Left lung (tissue), 10 donors: ENCODE data around the gene KIAA0513. TPM values are rescaled to one million over a fixed set of nuclear protein-coding genes. Genes with fewer than 3 reads are reported as not detected.

Experiments
- ATAC-seq: fragments of 200-7000 bp; cut with Tn5 transposase; one replicate; pipeline ENCODE4 v1.9.1; 2020; ENCODE audit warnings: moderate library complexity
- DNase-seq, 4 donors: peaks; one replicate each; pipeline ENCODE4 v3.0.0-alpha.2; 2013 to 2020
- H3K27ac ChIP-seq, 2 donors: fragments of 200-600 bp; sonication (generic) in 1 of 2; one replicate each; pipeline versions ENCODE4 v1.5.0 to v1.8.0; 2020 to 2021
- H3K27me3 ChIP-seq, 2 donors: fragments of 200-600 bp; sonication (generic) in 1 of 2; one replicate each; pipeline versions ENCODE4 v1.5.0 to v1.8.0; 2020 to 2021
- H3K36me3 ChIP-seq, 2 donors: fragments of 200-600 bp; sonication (generic) in 1 of 2; one replicate each; pipeline versions ENCODE4 v1.5.0 to v1.8.0; 2020 to 2021
- H3K4me1 ChIP-seq, 2 donors: fragments of 200-600 bp; one replicate each; pipeline ENCODE4 v1.8.0; 2021
- H3K4me3 ChIP-seq, 2 donors: fragments of 200-600 bp; sonication (generic) in 1 of 2; one replicate each; pipeline versions ENCODE4 v1.5.0 to v1.8.0; 2020 to 2021; ENCODE audit warnings: mild to moderate bottlenecking in 1 of 2
- H3K9me3 ChIP-seq, 2 donors: fragments of 200-600 bp; sonication (generic) in 1 of 2; one replicate each; pipeline versions ENCODE4 v1.5.0 to v1.8.0; 2020 to 2021
- intact Hi-C, 2 donors: fragments of 100-400 bp; cut with DNase I; formaldehyde crosslinking; loops; one replicate each; pipeline versions ENCODE4 v1.11.2 to v1.14.2; 2022
- polyA plus RNA-seq, 6 donors: library from polyadenylated mRNA; unstranded; fragments of 120-200 nt; gene quantifications; one replicate each; pipeline ENCODE4 v1.2.1, GENCODE V29; 2013; ENCODE audit not compliant: insufficient read length in 6 of 6
- total RNA-seq, 2 donors: library from RNA; stranded (reverse); fragmentation: NEBNext Ultra II Directional; extraction: Animal tissue kit (Norgen Biotek cat#: 25700); gene quantifications; one replicate each; pipeline ENCODE4 v1.2.1, GENCODE V29; 2021
- TF ChIP-seq, protein P1 (sequence below), 2 donors: fragments of 200-600 bp; sonication (generic) in 1 of 2; IDR thresholded peaks; one replicate each; pipeline versions ENCODE4 v1.5.0 to v1.8.0; 2021; ENCODE audit warnings: antibody characterized with exemption in 2 of 2
- donor health status: DM: no; HTN: yes; CAD: no.
- donor health status: DM: no; HTN: no; CAD: no.

KIAA0513 gene
- total and polyA plus RNA-seq, 8 donors: 4.4 to 31.7 (median 7.6) TPM

DNA sequence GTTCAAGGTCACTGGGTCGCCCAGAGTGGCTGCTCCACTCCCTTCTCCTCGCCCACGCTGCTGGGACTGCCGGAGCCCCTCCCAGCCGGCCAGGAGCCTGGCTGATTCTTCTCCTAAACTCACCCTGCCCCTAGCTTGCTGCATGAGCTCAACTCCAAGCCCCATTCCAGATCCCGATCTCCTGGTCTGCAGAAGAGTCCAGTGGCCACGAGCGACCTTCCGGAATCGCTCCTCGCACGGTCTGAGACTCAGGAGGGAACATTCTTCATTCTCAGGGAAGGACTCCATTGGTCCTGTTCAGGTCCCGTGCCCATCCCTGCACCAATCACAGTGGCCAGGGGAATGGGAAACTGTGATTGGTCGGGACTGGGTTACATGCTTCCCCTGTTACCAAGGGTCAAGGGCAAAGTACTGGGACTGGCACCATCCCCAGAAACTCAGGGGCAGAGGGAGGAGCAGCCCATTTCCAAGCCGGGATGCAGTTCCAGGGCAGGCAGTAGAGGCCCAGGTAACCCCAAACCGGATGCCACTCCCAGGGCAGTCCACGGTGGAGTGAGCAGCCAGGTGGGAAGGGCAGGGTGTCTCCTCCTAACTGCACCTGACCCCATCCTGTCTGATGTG is 109.2 kb downstream of the KIAA0513 start:
- Histone ChIP-seq H3K36me3 (no peaks in the 10 kb centered on the region), H3K4me1 (peaks cover 16 to 40% of the 10 kb centered on the region in 2 donors), H3K27me3 (peaks cover 0 to 17% of the 10 kb centered on the region in 2 donors), H3K4me3 (peak overlapping the region; percentile 13 to 30), H3K9me3 (no peaks in the 10 kb centered on the region), H3K27ac (peak overlapping the region; percentile 72 to 85)
- peak; percentile 43 for ATAC-seq
- DNase-seq: peak in 1 of 4 donors; percentile 68
- TF ChIP-seq, protein P1, sequence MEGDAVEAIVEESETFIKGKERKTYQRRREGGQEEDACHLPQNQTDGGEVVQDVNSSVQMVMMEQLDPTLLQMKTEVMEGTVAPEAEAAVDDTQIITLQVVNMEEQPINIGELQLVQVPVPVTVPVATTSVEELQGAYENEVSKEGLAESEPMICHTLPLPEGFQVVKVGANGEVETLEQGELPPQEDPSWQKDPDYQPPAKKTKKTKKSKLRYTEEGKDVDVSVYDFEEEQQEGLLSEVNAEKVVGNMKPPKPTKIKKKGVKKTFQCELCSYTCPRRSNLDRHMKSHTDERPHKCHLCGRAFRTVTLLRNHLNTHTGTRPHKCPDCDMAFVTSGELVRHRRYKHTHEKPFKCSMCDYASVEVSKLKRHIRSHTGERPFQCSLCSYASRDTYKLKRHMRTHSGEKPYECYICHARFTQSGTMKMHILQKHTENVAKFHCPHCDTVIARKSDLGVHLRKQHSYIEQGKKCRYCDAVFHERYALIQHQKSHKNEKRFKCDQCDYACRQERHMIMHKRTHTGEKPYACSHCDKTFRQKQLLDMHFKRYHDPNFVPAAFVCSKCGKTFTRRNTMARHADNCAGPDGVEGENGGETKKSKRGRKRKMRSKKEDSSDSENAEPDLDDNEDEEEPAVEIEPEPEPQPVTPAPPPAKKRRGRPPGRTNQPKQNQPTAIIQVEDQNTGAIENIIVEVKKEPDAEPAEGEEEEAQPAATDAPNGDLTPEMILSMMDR (IDR thresholded peaks at IDR 0.05): no peak
- intact Hi-C loops: no loop called here

DNA sequence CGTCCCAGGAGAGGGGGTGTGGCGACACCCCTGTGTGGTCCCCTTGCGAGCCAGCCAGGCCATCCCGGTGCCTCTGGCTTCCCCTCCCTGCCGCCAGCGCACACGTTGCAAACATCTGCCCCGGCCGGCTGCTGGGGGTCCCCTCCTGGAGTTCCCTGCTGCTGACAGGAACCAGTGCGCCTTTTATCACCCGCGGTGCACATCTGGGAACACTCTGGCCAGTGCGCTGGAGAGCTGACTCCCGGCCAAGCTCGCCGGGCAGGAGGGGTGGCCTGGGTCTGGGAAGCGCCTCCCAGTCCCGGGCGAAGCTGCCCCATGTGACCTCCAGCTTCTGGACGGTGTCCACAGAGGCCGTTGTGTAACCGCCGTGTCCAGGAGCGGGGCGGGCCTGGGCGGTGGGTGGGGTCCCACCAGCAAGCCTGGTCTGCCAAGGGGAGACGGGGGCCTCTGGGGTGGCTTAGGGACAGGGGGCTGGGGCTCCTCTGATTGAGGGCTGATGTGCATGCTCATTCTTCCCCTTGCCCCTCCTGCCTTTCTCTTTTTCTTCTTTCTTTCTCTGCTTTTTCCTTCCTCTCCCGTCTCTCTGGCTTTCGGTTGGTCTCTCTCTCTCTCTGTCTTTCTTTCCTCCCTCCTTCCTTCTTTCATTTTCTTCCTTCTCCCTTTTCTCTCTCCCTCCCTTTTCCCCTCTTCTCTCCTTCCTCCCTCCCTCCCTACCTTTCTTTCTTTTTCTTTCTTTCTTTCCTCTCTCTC is 109.9 kb downstream of the KIAA0513 start:
- ATAC-seq (peak; percentile 92), DNase-seq (peak; percentile 90 to 97 (median 95))
- peaks cover 0 to 17% of the 10 kb centered on the region in 2 donors for H3K27me3 ChIP-seq
- H3K27ac ChIP-seq: peak overlapping the region; percentile 72 to 85
- H3K4me3 ChIP-seq: peak overlapping the region; percentile 13 to 30
- TF ChIP-seq, protein P1 (IDR thresholded peaks at IDR 0.05): no peak
- no peaks in the 10 kb centered on the region for H3K9me3 ChIP-seq
- peaks cover 16 to 40% of the 10 kb centered on the region in 2 donors for H3K4me1 ChIP-seq
- no peaks in the 10 kb centered on the region for H3K36me3 ChIP-seq
- intact Hi-C loops: no loop called here

DNA sequence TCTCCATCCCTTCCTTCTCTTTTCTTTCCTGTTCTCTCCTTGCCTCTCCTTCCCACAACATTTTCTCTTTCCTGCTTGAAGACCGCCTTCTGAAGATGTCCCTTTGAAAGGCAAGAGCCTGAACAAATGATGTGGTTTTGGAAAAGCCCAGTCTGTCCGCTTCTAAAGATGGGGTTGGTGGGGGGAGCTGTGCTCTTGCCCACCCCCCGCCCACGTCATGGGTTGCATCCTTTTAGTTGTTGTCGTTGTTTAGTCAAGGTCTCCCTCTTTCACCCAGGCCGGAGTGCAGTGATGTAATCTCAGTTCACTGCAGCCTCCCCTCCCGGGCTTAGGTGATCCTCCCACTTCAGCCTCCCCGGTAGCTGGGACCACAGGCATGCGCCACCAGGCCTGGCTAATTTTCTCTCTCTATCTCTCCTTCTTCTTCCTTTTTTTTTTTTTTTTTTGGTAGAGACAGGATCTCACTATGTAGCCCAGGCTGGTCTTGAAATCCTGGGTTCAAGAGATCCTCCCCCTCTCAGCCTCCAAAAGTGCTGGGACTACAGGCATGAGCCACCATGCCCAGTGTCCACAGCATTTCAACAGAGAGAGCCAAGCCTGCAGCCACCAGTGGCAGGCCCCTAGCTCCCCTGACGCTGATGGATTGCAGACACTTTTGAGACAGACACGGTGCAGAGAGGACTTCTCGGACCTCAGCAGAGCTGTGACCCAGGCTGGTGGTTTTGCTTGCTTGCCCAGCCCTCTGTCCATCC is 110.7 kb downstream of the KIAA0513 start:
- intact Hi-C loops: no loop called here
- H3K27me3 ChIP-seq: peaks cover 0 to 17% of the 10 kb centered on the region in 2 donors
- H3K36me3 ChIP-seq: no peaks in the 10 kb centered on the region
- H3K9me3 ChIP-seq: no peaks in the 10 kb centered on the region
- ATAC-seq (no peak), DNase-seq (no peak)
- H3K4me1 ChIP-seq: peaks cover 16 to 40% of the 10 kb centered on the region in 2 donors
- H3K4me3 ChIP-seq: no peak overlapping the region
- TF ChIP-seq, protein P1 (IDR thresholded peaks at IDR 0.05): no peak
- peak overlapping the region; percentile 72 to 85 for H3K27ac ChIP-seq

DNA sequence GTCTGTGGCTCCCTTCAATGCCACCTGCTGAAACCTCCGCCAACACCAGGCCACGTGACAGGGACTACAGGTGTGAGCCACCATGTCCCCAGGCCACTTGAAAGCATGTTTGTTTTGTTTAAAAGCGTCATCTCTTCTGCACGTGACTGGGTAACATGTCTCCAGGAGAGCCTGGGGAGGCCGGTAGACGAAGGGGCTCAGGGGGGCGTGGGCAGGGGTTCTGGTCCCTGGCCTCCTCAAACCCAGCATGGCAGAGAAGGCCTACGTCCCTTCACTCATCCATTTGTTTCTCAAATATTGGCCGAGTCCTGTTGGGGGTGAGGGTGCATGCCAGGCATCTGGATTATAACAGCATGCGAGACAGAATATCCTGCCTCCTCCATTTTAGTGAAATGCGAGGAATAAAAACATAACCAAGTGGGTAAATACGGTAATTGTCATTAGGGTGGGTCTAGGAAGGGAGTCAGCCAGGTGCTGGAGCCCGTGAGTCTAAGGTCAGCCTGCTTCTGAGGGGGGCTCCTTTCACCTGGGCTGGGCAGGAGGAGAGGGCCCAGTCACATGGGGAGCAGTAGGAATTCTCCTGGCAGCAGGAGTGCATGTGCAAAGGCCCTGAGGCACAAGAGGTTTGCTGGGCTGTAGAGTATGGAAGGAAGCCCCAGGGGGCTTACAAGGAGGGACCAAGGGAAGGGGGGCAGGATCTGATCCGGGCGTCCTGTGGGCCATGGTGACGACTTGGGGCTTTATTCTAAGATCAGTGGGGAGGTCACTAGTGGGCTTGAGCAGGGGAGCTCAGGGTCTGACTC is 111.4 kb downstream of the KIAA0513 start:
- peak in 1 of 4 donors; percentile 27 for DNase-seq

More for the DNA sequence above, 111.4 kb downstream of the KIAA0513 start:
- H3K27me3 ChIP-seq: peaks cover 0 to 17% of the 10 kb centered on the region in 2 donors
- H3K36me3 ChIP-seq: no peaks in the 10 kb centered on the region
- no peak overlapping the region for H3K27ac ChIP-seq
- TF ChIP-seq, protein P1 (IDR thresholded peaks at IDR 0.05): no peak
- no peaks in the 10 kb centered on the region for H3K9me3 ChIP-seq
- H3K4me3 ChIP-seq: no peak overlapping the region
- intact Hi-C loops: no loop called here
- ATAC-seq: no peak
- H3K4me1 ChIP-seq: peaks cover 16 to 40% of the 10 kb centered on the region in 2 donors
